HG03521 (cell line): ENCODE measurements around the gene ACADL.
"Not testable (repeated sequence)": the region's sequence is repeated elsewhere in the genome, so short reads cannot be mapped to it uniquely, and the experiment has no call there.

ENCODE experiments used
- ATAC-seq: cut with Tn5 transposase; IDR thresholded peaks from one replicate; pipeline ENCODE4 v1.9.1; 2021; ENCODE audit warnings: mild to moderate bottlenecking, moderate library complexity; ENCODE audit not compliant: unreplicated experiment

ACADL gene

DNA sequence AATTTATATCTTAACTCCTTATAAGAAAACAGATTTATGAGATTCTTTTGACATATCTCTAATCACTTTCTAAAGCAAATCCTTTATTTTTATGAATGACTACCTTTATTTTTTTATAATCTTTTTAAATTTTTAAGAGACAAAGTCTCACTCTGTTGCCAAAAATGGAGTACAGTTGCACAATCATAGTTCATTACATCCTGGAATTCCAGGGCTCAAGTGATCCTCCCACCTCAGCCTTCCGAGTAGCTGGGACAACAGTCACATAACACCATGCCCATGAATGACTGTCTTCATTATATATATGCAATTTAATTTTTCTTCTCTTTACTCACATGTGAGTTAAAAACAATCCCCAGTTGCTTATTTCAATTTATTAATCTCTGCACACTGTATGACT lies 21.7 kb downstream of the ACADL start:
- no peak for ATAC-seq

DNA sequence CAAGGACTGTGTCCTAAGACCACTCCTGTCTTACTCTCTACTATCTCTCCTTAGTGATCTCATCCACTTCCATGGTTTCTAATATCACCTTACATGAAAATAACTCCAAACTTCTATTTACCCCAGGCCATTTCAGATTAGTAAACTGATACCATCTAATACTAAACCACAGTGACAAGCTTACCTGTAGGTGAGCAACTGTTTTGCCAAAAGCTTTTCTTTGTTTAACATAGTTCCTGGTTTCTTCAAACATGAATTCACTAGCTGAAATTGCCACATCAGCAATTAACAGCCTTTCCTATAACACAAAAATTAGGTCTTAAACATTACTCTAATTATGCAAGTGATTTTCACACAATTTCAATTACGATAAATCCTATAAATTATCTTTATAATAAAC lies 22.1 kb downstream of the ACADL start:
- ATAC-seq = no peak

GRCh38 chr2:210199854-210200253 lies 25.4 kb downstream of the ACADL start:
- no peak for ATAC-seq

GRCh38 chr2:210199186-210199765 lies 26.0 kb downstream of the ACADL start:
- ATAC-seq = no peak

DNA sequence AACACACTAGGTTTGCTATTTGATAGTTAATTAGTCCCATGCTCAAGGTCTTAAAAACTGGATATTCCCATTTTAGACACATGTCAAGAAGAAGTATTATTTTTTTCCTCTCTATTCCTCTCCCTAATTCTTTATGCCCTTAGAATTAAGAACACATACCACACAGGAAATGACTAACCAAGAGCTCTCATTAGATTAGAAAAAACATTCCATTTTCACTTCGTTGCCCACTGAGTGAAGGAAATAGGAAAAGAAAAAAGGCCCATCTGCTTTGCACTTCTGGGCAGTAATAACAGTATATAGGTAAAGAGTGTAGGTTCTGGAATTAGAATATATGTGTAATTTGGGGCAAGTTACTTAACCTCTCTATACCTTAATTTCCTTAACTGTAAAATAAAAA lies 26.9 kb downstream of the ACADL start:
- ATAC-seq = no peak

GRCh38 chr2:210197720-210198119 lies 27.5 kb downstream of the ACADL start:
- ATAC-seq = no peak

- ATAC-seq = no peak
Measured at GRCh38 chr2:210195101-210195852, 30.0 kb downstream of the ACADL start.

GRCh38 chr2:210190345-210190744 lies 34.9 kb downstream of the ACADL start:
- no peak for ATAC-seq

DNA sequence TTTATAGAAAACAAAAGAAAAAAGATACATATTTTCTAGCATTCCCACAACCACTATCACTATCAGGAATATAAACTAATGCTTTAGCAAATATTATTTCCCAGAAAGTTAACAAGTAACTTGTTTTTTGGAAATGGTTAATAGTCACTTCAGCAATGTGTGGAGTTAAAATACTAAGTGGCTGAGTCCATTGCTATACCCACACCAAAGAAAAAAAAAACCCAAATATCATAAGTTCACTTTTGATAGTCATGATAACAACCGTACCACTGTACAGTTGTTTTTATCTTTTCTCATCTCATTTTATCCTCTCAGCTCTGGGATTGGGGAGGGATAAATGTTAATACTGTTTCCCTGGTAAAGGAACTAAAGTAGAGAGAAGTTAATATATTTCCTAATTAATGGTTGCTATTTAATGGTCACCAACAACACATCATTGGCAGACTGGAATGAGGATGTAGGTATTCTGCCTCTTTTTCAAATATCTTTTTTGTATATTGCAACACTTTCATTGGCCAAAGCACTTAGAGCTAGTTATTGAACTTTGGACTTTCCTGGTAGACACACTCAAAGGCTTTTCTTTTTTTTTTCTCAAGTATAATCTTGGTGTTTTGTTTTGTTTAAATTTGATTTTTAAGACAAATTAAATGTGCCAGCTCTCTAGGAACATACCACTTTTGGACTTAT lies 35.7 kb downstream of the ACADL start:
- ATAC-seq = no peak

GRCh38 chr2:210188755-210189154 lies 36.5 kb downstream of the ACADL start:
- ATAC-seq = no peak

DNA sequence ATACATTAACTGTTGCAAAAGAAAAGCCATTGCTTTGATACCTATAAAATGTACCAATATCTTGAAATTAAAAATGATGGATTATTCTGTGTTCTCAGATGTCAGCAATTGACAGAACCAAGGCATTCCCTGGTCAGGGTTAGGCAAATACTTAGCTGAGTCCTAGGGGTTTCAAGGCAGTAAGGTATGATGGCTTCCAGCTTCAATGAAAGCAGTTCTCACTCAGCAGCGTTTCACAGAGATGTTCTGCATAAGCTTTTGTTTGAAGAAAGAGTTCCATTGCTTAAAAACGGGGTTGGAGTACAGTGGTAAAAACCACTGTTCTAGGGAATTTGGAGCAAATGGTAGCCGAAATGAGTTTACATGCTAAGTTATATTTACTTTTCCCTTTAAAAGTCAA lies 37.1 kb downstream of the ACADL start:
- no peak for ATAC-seq

DNA sequence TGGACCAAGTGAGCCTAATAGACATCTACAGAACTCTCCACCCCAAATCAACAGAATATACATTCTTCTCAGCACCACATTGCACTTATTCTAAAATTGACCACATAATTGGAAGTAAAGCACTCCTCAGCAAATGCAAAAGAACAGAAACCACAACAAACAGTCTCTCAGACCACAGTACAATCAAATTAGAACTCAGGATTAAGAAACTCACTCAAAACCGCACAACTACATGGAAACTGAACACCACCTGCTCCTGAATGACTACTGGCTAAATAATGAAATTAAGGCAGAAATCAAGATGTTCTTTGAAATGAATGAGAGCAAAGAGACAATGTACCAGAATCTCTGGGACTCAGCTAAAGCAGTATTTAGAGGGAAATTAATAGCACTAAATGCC lies 41.3 kb downstream of the ACADL start:
- ATAC-seq = not testable (repeated sequence)

DNA sequence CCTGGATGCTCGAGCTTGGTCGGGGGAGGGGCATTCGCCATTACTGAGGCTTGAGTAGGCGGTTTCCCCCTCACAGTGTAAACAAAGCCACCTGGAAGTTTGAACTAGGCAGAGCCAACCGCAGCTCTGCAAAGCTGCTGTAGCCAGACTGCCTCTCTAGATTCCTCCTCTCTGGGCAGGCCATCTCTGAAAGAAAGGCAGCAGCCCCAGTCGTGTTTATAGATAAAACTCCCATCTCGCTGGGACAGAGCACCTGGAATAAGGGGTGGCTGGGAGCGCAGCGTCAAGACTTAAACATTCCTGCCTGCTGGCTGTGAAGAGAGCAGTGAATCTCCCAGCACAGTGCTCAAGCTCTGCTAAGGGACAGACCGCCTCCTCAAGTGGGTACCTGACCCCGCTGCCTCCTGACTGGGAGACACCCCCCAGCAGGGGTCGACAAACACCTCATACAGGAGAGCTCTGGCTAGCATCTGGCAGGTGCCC lies 43.6 kb downstream of the ACADL start:
- not testable (repeated sequence) for ATAC-seq

GRCh38 chr2:210181033-210181605 lies 44.1 kb downstream of the ACADL start:
- ATAC-seq = not testable (repeated sequence)

DNA sequence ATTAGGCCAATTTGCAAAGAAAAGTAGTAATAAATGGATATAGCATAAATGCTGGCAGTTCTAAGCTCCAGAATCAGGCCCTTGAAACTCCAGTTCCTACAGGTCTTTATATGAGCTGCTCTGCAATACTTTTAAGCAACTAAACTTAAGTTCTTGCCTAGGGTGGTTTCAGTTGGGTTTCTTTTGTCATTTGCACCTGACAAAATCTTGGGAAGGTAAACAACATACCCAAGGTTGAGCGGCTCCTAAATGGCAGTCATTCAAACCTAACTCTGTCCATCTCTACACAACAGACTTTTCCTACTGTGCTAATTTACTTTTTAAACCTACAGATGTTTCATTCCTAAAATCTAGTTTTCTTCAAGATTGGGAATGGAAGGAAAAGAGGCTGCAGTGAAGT lies 44.8 kb downstream of the ACADL start:
- no peak for ATAC-seq

- no peak for ATAC-seq
Measured at GRCh38 chr2:210179351-210179990, 45.8 kb downstream of the ACADL start.

- no peak for ATAC-seq
Measured at GRCh38 chr2:210177769-210178168, 47.5 kb downstream of the ACADL start.

GRCh38 chr2:210177115-210177514 lies 48.1 kb downstream of the ACADL start:
- not testable (repeated sequence) for ATAC-seq

GRCh38 chr2:210174086-210174485 lies 51.2 kb downstream of the ACADL start:
- no peak for ATAC-seq

- no peak for ATAC-seq
Measured at GRCh38 chr2:210172219-210172575, 53.0 kb downstream of the ACADL start.
